Neural progenitor cell (in vitro differentiated cells): ENCODE results near the gene CASP9. TPM values are rescaled to one million over a fixed set of nuclear protein-coding genes. Genes with fewer than 3 reads are reported as not detected.

ENCODE experiments used
- DNase-seq: peaks from one replicate; pipeline ENCODE4 v3.0.0-alpha.2; 2016; ENCODE audit warnings: low spot score
- H2AFZ ChIP-seq: fragments of 200-600 bp; sonication (generic); replicated peaks from 2 replicates; pipeline ENCODE4 v1.6.1; 2016; ENCODE audit warnings: antibody characterized with exemption
- H3F3A ChIP-seq: fragments of 200-600 bp; sonication (generic); 2 replicates; pipeline ENCODE4 v1.6.1; 2016; ENCODE audit warnings: antibody characterized with exemption, low read depth
- H3K27ac ChIP-seq: fragments of 200-600 bp; sonication (generic); 2 replicates; pipeline ENCODE4 v1.5.1; 2016; ENCODE audit warnings: mild to moderate bottlenecking
- H3K27me3 ChIP-seq: fragments of 200-600 bp; sonication (generic); 2 replicates; pipeline ENCODE4 v1.6.1; 2016; ENCODE audit warnings: mild to moderate bottlenecking, moderate library complexity
- H3K36me3 ChIP-seq: fragments of 200-600 bp; sonication (generic); 2 replicates; pipeline ENCODE4 v1.5.1; 2016
- H3K4me1 ChIP-seq: fragments of 200-600 bp; sonication (generic); 2 replicates; pipeline ENCODE4 v1.6.1; 2016; ENCODE audit warnings: mixed run types
- H3K4me2 ChIP-seq: fragments of 200-600 bp; sonication (generic); 2 replicates; pipeline ENCODE4 v1.6.1; 2016
- H3K4me3 ChIP-seq: fragments of 200-600 bp; sonication (generic); 2 replicates; pipeline ENCODE4 v1.5.1; 2016
- H3K79me2 ChIP-seq: fragments of 200-600 bp; sonication (generic); 2 replicates; pipeline ENCODE4 v1.6.1; 2016; ENCODE audit warnings: low read depth
- H3K9ac ChIP-seq: fragments of 200-600 bp; sonication (generic); 2 replicates; pipeline ENCODE4 v1.6.1; 2016
- H3K9me3 ChIP-seq: fragments of 200-600 bp; sonication (generic); 2 replicates; pipeline ENCODE4 v1.5.1; 2016; ENCODE audit warnings: low read depth
- H4K20me1 ChIP-seq: fragments of 200-600 bp; sonication (generic); 2 replicates; pipeline ENCODE4 v1.6.1; 2016; ENCODE audit warnings: low read depth
- H3K27ac Mint-ChIP-seq: 3 replicates; pipeline ENCODE4 v1.8.0; 2021; ENCODE audit warnings: mixed read lengths
- H3K27me3 Mint-ChIP-seq: 2 replicates; pipeline ENCODE4 v1.8.0; 2022; ENCODE audit warnings: low read depth, mild to moderate bottlenecking, inconsistent platforms, moderate library complexity, mixed read lengths; ENCODE audit not compliant: insufficient read depth
- H3K36me3 Mint-ChIP-seq: 3 replicates; pipeline ENCODE4 v1.8.0; 2021; ENCODE audit warnings: mixed read lengths
- H3K4me1 Mint-ChIP-seq: 3 replicates; pipeline ENCODE4 v1.8.0; 2021; ENCODE audit warnings: mixed read lengths
- H3K4me3 Mint-ChIP-seq: 3 replicates; pipeline ENCODE4 v1.8.0; 2021; ENCODE audit warnings: mild to moderate bottlenecking, moderate library complexity, mixed read lengths
- H3K9me3 Mint-ChIP-seq: 3 replicates; pipeline ENCODE4 v1.8.0; 2020; ENCODE audit warnings: mixed read lengths
- EZH2 ChIP-seq: fragments of 200-600 bp; sonication (generic); IDR thresholded peaks from 2 replicates; pipeline ENCODE4 v1.6.1; 2017; ENCODE audit warnings: antibody characterized with exemption, mild to moderate bottlenecking, moderate library complexity
- EZH2phosphoT487 ChIP-seq: fragments of 200-600 bp; sonication (generic); IDR thresholded peaks from 2 replicates; pipeline ENCODE4 v1.6.1; 2017; ENCODE audit warnings: antibody characterized with exemption
- total RNA-seq: library from RNA; depleted of rRNA; stranded (reverse); fragments of >200 nt; gene quantifications from 2 replicates; pipeline ENCODE4 v1.2.3, GENCODE V29; 2015; ENCODE audit warnings: low replicate concordance
- TF ChIP-seq, protein P1 (sequence below): fragments of 200-600 bp; sonication (generic); IDR thresholded peaks from 2 replicates; pipeline ENCODE4 v1.5.1; 2017; ENCODE audit warnings: antibody characterized with exemption, mild to moderate bottlenecking

CASP9 gene
- total RNA-seq, 1 donor from 2014 or later, result 12.4 TPM

- no peaks in the 10 kb centered on the region for H3K4me1 ChIP-seq
- no peak overlapping the region for H3K4me3 Mint-ChIP-seq
- H3K27ac Mint-ChIP-seq, result no peak overlapping the region
- no peak overlapping the region for H3K9ac ChIP-seq
- no peaks in the 10 kb centered on the region for H3K36me3 ChIP-seq
- peaks cover 2% of the 10 kb centered on the region for H3K4me1 Mint-ChIP-seq
- H3K27me3 ChIP-seq, result no peaks in the 10 kb centered on the region
- peaks cover 17% of the 10 kb centered on the region for H3K27me3 Mint-ChIP-seq
- no peak overlapping the region for H3K4me2 ChIP-seq
- H4K20me1 ChIP-seq, result no peaks in the 10 kb centered on the region
- H3K27ac ChIP-seq, result no peak overlapping the region
- H3F3A ChIP-seq, result no peaks in the 10 kb centered on the region
- no peaks in the 10 kb centered on the region for H3K9me3 Mint-ChIP-seq
- no peak for DNase-seq
- no peak overlapping the region for H2AFZ ChIP-seq
- no peaks in the 10 kb centered on the region for H3K36me3 Mint-ChIP-seq
- H3K9me3 ChIP-seq, result no peaks in the 10 kb centered on the region
- no peak overlapping the region for H3K4me3 ChIP-seq
- no peak for TF ChIP-seq EZH2
- TF ChIP-seq, protein P1, sequence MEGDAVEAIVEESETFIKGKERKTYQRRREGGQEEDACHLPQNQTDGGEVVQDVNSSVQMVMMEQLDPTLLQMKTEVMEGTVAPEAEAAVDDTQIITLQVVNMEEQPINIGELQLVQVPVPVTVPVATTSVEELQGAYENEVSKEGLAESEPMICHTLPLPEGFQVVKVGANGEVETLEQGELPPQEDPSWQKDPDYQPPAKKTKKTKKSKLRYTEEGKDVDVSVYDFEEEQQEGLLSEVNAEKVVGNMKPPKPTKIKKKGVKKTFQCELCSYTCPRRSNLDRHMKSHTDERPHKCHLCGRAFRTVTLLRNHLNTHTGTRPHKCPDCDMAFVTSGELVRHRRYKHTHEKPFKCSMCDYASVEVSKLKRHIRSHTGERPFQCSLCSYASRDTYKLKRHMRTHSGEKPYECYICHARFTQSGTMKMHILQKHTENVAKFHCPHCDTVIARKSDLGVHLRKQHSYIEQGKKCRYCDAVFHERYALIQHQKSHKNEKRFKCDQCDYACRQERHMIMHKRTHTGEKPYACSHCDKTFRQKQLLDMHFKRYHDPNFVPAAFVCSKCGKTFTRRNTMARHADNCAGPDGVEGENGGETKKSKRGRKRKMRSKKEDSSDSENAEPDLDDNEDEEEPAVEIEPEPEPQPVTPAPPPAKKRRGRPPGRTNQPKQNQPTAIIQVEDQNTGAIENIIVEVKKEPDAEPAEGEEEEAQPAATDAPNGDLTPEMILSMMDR, result no peak
- TF ChIP-seq EZH2phosphoT487, result no peak
- no peaks in the 10 kb centered on the region for H3K79me2 ChIP-seq
Observed at GRCh38 chr1:15446212-15446611, 77.8 kb downstream of the CASP9 start.

- no peaks in the 10 kb centered on the region for H3K9me3 ChIP-seq
- H3K27ac Mint-ChIP-seq, result no peak overlapping the region
- H4K20me1 ChIP-seq, result no peaks in the 10 kb centered on the region
- TF ChIP-seq, protein P1, result no peak
- no peak for TF ChIP-seq EZH2phosphoT487
- TF ChIP-seq EZH2, result no peak
- H3F3A ChIP-seq, result no peaks in the 10 kb centered on the region
- H3K9ac ChIP-seq, result no peak overlapping the region
- no peaks in the 10 kb centered on the region for H3K79me2 ChIP-seq
- no peaks in the 10 kb centered on the region for H3K27me3 ChIP-seq
- no peak overlapping the region for H3K4me3 Mint-ChIP-seq
- H3K27me3 Mint-ChIP-seq, result peaks cover 18% of the 10 kb centered on the region
- no peaks in the 10 kb centered on the region for H3K36me3 Mint-ChIP-seq
- H2AFZ ChIP-seq, result no peak overlapping the region
- H3K27ac ChIP-seq, result no peak overlapping the region
- H3K36me3 ChIP-seq, result no peaks in the 10 kb centered on the region
- no peak for DNase-seq
- H3K9me3 Mint-ChIP-seq, result no peaks in the 10 kb centered on the region
- H3K4me1 ChIP-seq, result no peaks in the 10 kb centered on the region
- no peak overlapping the region for H3K4me3 ChIP-seq
- H3K4me1 Mint-ChIP-seq, result peaks cover 2% of the 10 kb centered on the region
- no peak overlapping the region for H3K4me2 ChIP-seq
Observed at GRCh38 chr1:15445390-15446122, 78.5 kb downstream of the CASP9 start.

DNA sequence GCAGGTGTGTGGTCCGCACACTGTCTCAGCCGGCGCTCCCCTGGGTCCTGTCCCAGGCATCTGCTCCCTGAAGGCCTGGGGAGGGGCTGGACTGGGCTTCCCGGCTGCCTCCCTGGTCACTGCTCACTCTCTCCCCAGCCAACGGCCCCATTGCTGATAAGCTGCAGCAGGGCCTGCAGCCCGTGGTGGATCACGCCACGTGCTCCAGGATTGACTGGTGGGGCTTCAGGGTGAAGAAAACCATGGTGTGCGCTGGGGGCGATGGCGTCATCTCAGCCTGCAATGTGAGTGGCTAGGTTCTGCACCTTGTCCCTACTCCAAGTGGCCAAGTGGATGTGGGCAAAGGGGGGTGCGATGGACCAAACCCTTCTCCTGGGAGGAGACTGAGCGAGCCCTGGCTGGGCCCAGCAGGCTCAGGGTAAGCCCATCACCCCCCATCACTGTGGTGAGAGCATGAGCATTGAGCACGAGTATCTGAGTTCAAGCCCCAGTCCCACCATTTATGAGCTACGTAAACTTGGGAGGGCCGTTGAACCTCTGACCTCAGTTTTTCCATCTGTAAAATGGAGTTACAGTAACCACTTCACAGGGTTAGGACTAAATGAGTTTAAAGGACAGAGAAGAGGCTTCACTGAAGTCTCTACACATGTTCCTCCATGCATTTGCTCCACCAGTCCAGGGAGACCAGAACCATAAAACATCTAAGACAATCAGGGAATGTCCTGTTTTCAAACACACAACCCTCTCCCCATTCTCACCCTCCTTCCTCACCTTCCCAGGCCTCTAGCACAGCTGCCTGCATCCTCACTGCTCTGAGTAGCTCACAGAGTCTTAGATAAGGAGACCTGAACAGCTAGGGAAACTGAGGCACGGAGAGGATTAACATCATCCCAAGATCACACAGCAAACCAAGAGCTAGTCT is 79.3 kb downstream of the CASP9 start:
- Histone ChIP-seq H3K9ac (no peak overlapping the region), H3K79me2 (no peaks in the 10 kb centered on the region)

More for the DNA sequence above, 79.3 kb downstream of the CASP9 start:
- H3K4me1 ChIP-seq, result no peaks in the 10 kb centered on the region
- no peaks in the 10 kb centered on the region for H3K27me3 ChIP-seq
- Mint-ChIP-seq H3K36me3 (no peaks in the 10 kb centered on the region), H3K27me3 (peaks cover 17% of the 10 kb centered on the region), H3K9me3 (no peaks in the 10 kb centered on the region), H3K4me3 (no peak overlapping the region), H3K4me1 (peaks cover 2% of the 10 kb centered on the region), H3K27ac (peak overlapping the region; percentile 74)
- TF ChIP-seq EZH2 (no peak), EZH2phosphoT487 (no peak)
- TF ChIP-seq, protein P1, result no peak
- DNase-seq, result no peak
- no peaks in the 10 kb centered on the region for H3K9me3 ChIP-seq
- H3F3A ChIP-seq, result no peaks in the 10 kb centered on the region
- H4K20me1 ChIP-seq, result no peaks in the 10 kb centered on the region
- H2AFZ ChIP-seq, result no peak overlapping the region
- no peaks in the 10 kb centered on the region for H3K36me3 ChIP-seq
- no peak overlapping the region for H3K4me2 ChIP-seq
- no peak overlapping the region for H3K27ac ChIP-seq
- H3K4me3 ChIP-seq, result no peak overlapping the region
